Nephron (organoid): ENCODE data around the gene SCPEP1.

Source experiments
- H3K27ac Mint-ChIP-seq, 3 experiments: 2 replicates each; pipeline ENCODE4 v1.8.0; 2020; ENCODE audit warnings: mixed read lengths in 3 of 3, mild to moderate bottlenecking in 2 of 3, moderate library complexity in 1 of 3
- H3K27me3 Mint-ChIP-seq: 2 replicates; pipeline ENCODE4 v1.8.0; 2021; ENCODE audit warnings: low read depth, mild to moderate bottlenecking, moderate library complexity, mixed read lengths
- H3K36me3 Mint-ChIP-seq: 2 replicates; pipeline ENCODE4 v1.8.0; 2020; ENCODE audit warnings: low read depth, mixed read lengths
- H3K4me1 Mint-ChIP-seq: 2 replicates; pipeline ENCODE4 v1.8.0; 2020; ENCODE audit warnings: mixed read lengths
- H3K4me3 Mint-ChIP-seq, 3 experiments: 2 replicates each; pipeline ENCODE4 v1.8.0; 2020; ENCODE audit warnings: mild to moderate bottlenecking in 3 of 3, mixed read lengths in 3 of 3, moderate library complexity in 2 of 3
- H3K9me3 Mint-ChIP-seq: 2 replicates; pipeline ENCODE4 v1.8.0; 2020; ENCODE audit warnings: mixed read lengths
- CTCF ChIP-seq, 3 experiments: fragments of 200-600 bp; sonication (generic); IDR thresholded peaks; one replicate each; pipeline ENCODE4 v1.5.0; 2021; ENCODE audit warnings: antibody characterized with exemption in 3 of 3; ENCODE audit not compliant: unreplicated experiment in 3 of 3

SCPEP1 gene

GRCh38 chr17:57048096-57048495 is 70.2 kb downstream of the SCPEP1 start:
- Mint-ChIP-seq H3K27me3 (peaks cover 19% of the 10 kb centered on the region), H3K9me3 (no peaks in the 10 kb centered on the region), H3K4me1 (peaks cover 22% of the 10 kb centered on the region), H3K4me3 (no peak overlapping the region), H3K36me3 (no peaks in the 10 kb centered on the region), H3K27ac (no peak overlapping the region)
- TF ChIP-seq CTCF (IDR thresholded peaks at IDR 0.05; ENCODE audit: unreplicated experiment in 3 of 3), result no peak

GRCh38 chr17:57050306-57050705 is 72.4 kb downstream of the SCPEP1 start:
- H3K9me3 Mint-ChIP-seq, result no peaks in the 10 kb centered on the region
- peak overlapping the region in 1 of 3 experiments; percentile 54 for H3K27ac Mint-ChIP-seq
- H3K27me3 Mint-ChIP-seq, result peaks cover 11% of the 10 kb centered on the region
- TF ChIP-seq CTCF (IDR thresholded peaks at IDR 0.05; ENCODE audit: unreplicated experiment in 3 of 3), result no peak
- peaks cover 28% of the 10 kb centered on the region for H3K4me1 Mint-ChIP-seq
- no peak overlapping the region for H3K4me3 Mint-ChIP-seq
- no peaks in the 10 kb centered on the region for H3K36me3 Mint-ChIP-seq

DNA sequence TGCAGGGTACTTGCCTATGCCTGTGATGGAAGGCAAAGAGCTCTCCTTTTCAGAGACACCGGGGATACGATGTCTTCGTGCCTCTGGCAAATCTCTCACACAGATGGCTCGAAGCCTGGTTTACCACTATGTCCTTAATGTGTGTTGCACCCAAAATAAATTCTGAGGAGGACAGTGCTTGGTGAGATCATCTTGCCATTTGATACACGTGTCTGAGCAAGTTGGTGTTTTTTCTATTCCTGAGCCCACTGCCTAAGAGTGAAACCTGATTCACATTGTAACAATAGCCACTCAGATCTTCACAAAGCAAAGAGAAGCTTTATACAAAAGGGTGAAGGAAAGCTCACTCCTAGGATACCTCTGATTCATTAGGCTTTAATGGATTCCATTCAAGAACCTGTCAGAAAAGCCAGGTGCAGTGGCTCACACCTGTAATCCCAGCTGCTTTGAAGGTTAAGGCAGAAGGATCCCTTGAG is 74.0 kb downstream of the SCPEP1 start:
- TF ChIP-seq CTCF (IDR thresholded peaks at IDR 0.05; ENCODE audit: unreplicated experiment in 3 of 3), result no peak
- peak overlapping the region in 1 of 3 experiments; percentile 35 for H3K4me3 Mint-ChIP-seq
- H3K9me3 Mint-ChIP-seq, result no peaks in the 10 kb centered on the region
- H3K27me3 Mint-ChIP-seq, result peaks cover 11% of the 10 kb centered on the region
- peaks cover 28% of the 10 kb centered on the region for H3K4me1 Mint-ChIP-seq
- peak overlapping the region in 1 of 3 experiments; percentile 7 for H3K27ac Mint-ChIP-seq
- H3K36me3 Mint-ChIP-seq, result no peaks in the 10 kb centered on the region
